Putamen (tissue), 1 donor: Measurements from ENCODE around the gene ZNF516.
"Not testable (repeated sequence)": the region's sequence is repeated elsewhere in the genome, so short reads cannot be mapped to it uniquely, and the experiment has no call there.

Experiments used
- DNase-seq: peaks from one replicate; pipeline ENCODE4 v3.0.0-alpha.2; 2016; ENCODE audit warnings: low spot score

Gene ZNF516

GRCh38 chr18:76495006-76495370 lies at the start of gene ZNF516:
Gene ZNF516, minus strand, starts transcription at chr18:76495242. Its CDS starts 52,188 bp downstream, at chr18:76443054.
- DNase-seq = no peak

- no peak for DNase-seq
Measured at GRCh38 chr18:76538846-76539245, 43.8 kb upstream of the ZNF516 start.

- no peak for DNase-seq
Measured at GRCh38 chr18:76537621-76538020, 42.6 kb upstream of the ZNF516 start.

- not testable (repeated sequence) for DNase-seq
Measured at GRCh38 chr18:76536593-76536992, 41.6 kb upstream of the ZNF516 start.

GRCh38 chr18:76532875-76533274 lies 37.8 kb upstream of the ZNF516 start:
- no peak for DNase-seq

GRCh38 chr18:76530846-76531245 lies 35.8 kb upstream of the ZNF516 start:
- no peak for DNase-seq

- DNase-seq = no peak
Measured at GRCh38 chr18:76530391-76530790, 35.3 kb upstream of the ZNF516 start.

GRCh38 chr18:76529433-76529811 lies 34.4 kb upstream of the ZNF516 start:
- DNase-seq = no peak

- no peak for DNase-seq
Measured at GRCh38 chr18:76528477-76529432, 33.7 kb upstream of the ZNF516 start.

- no peak for DNase-seq
Measured at GRCh38 chr18:76525911-76526310, 30.9 kb upstream of the ZNF516 start.

- DNase-seq = no peak
Measured at GRCh38 chr18:76524900-76525698, 30.1 kb upstream of the ZNF516 start.

- no peak for DNase-seq
Measured at GRCh38 chr18:76524477-76524876, 29.4 kb upstream of the ZNF516 start.

GRCh38 chr18:76522551-76522950 lies 27.5 kb upstream of the ZNF516 start:
- DNase-seq = no peak

- no peak for DNase-seq
Measured at GRCh38 chr18:76522122-76522503, 27.1 kb upstream of the ZNF516 start.

- no peak for DNase-seq
Measured at GRCh38 chr18:76521417-76522121, 26.5 kb upstream of the ZNF516 start.

GRCh38 chr18:76518860-76519538 lies 24.0 kb upstream of the ZNF516 start:
- no peak for DNase-seq

- peak; percentile 18 for DNase-seq
Measured at GRCh38 chr18:76518123-76518859, 23.2 kb upstream of the ZNF516 start.

GRCh38 chr18:76515576-76515975 lies 20.5 kb upstream of the ZNF516 start:
- no peak for DNase-seq

GRCh38 chr18:76514573-76514972 lies 19.5 kb upstream of the ZNF516 start:
- no peak for DNase-seq

GRCh38 chr18:76507830-76508385 lies 12.9 kb upstream of the ZNF516 start:
- DNase-seq = no peak
